ENCODE measurements around the gene FBN2.

GRCh38 chr5:128480906-128481633 lies 57.0 kb downstream of the FBN2 start:
- TF ChIP-seq GATA2 (IDR thresholded peaks at IDR 0.05; ENCODE audit: low read depth, low read length) (no peak), GATA3 (IDR thresholded peaks at IDR 0.05; ENCODE audit: low read depth, low read length) (no peak)

Measured in SH-SY5Y (cell line).